GM15510 (cell line): ENCODE measurements around the gene FAM240B.

Experiments used
- POLR2A ChIP-seq: IDR thresholded peaks from 3 replicates; pipeline ENCODE4 v1.6.1; 2011; ENCODE audit warnings: borderline replicate concordance; ENCODE audit not compliant: insufficient read length; ENCODE audit errors: extremely low read depth

The FAM240B gene

GRCh38 chr9:38720083-38720745 is at the start of gene FAM240B:
Gene FAM240B (minus strand): TSS chr9:38720133. CDS start chr9:38703999, 16,134 bp downstream.
- no peak for TF ChIP-seq POLR2A

- no peak for TF ChIP-seq POLR2A
Measured at GRCh38 chr9:38768351-38768761, 48.4 kb upstream of the FAM240B start.

- TF ChIP-seq POLR2A: no peak
Measured at GRCh38 chr9:38765101-38765500, 45.2 kb upstream of the FAM240B start.

- TF ChIP-seq POLR2A: no peak
Measured at GRCh38 chr9:38761999-38762398, 42.1 kb upstream of the FAM240B start.

- TF ChIP-seq POLR2A: no peak
Measured at GRCh38 chr9:38761339-38761738, 41.4 kb upstream of the FAM240B start.

GRCh38 chr9:38756702-38757101 is 36.8 kb upstream of the FAM240B start:
- no peak for TF ChIP-seq POLR2A

GRCh38 chr9:38747941-38748340 is 28.0 kb upstream of the FAM240B start:
- TF ChIP-seq POLR2A: no peak

GRCh38 chr9:38747067-38747466 is 27.1 kb upstream of the FAM240B start:
- TF ChIP-seq POLR2A: no peak

GRCh38 chr9:38746303-38746702 is 26.4 kb upstream of the FAM240B start:
- no peak for TF ChIP-seq POLR2A

GRCh38 chr9:38744484-38744883 is 24.6 kb upstream of the FAM240B start:
- TF ChIP-seq POLR2A: no peak

- TF ChIP-seq POLR2A: no peak
Measured at GRCh38 chr9:38737246-38737645, 17.3 kb upstream of the FAM240B start.

GRCh38 chr9:38734831-38735230 is 14.9 kb upstream of the FAM240B start:
- no peak for TF ChIP-seq POLR2A

GRCh38 chr9:38733503-38733902 is 13.6 kb upstream of the FAM240B start:
- TF ChIP-seq POLR2A: no peak

- no peak for TF ChIP-seq POLR2A
Measured at GRCh38 chr9:38732885-38733284, 13.0 kb upstream of the FAM240B start.

- TF ChIP-seq POLR2A: no peak
Measured at GRCh38 chr9:38727497-38728001, 7.6 kb upstream of the FAM240B start.

GRCh38 chr9:38724754-38725153 is 4.8 kb upstream of the FAM240B start:
- no peak for TF ChIP-seq POLR2A
